ENCODE results near the gene FGD3.

The FGD3 gene

DNA sequence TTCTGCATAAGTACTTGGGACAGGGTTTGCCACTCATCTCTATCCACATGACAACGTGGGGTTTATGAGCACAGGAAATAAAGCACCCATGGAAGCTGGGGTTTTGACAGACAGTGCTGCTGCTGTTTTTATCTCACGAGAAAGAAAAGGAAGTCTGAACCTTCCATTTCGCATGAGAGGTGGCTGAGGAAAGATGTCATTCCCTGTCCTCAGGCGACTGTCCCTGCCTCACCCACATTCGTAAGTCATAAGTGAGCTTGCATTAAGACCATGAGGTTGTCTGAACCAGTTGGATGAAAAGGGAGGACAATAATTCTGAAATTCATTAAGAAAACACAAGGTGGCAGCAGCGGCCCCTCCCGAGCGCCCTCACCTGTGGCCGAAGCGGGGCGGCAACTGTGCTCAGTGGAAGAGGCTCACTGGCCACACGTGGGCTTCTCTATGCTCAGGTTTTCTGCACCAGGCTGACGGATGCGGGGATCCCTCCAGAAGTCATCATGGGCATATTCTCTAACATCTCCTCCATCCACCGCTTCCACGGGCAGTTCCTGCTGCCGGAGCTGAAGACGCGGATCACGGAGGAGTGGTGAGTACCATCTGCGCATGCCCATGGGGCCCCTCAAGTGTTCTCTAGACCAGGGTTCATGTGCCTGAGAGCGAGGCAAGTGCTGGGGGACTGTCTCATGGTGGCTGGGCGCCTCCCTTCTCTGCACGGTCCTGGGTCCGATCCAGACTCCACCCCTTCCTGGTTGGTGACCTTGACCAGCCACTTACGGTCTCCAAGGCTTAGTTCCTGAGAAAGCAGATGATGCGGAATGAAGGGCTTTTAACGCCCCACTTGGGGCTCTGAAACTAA lies 56.5 kb downstream of the FGD3 start:
- no peak overlapping the region for H3K4me3 ChIP-seq (ENCODE audit: insufficient read length, low read depth)
- H3K4me1 ChIP-seq (ENCODE audit: insufficient read depth, insufficient read length), result no peaks in the 10 kb centered on the region
- no peaks in the 10 kb centered on the region for H3K36me3 ChIP-seq (ENCODE audit: insufficient read depth, insufficient read length, low read length)
- DNase-seq (ENCODE audit: low read depth, low spot score), result peak; percentile 55
- H3K9ac ChIP-seq (ENCODE audit: insufficient read length, low read depth), result no peak overlapping the region
- H3K27me3 ChIP-seq (ENCODE audit: insufficient read depth, insufficient read length), result no peaks in the 10 kb centered on the region
- TF ChIP-seq SUZ12 (IDR thresholded peaks at IDR 0.05; ENCODE audit: extremely low read depth, insufficient read depth, insufficient read length), result no peak
- TF ChIP-seq ZNF274 (IDR thresholded peaks at IDR 0.05; ENCODE audit: low read depth, low read length), result no peak
- no peak for TF ChIP-seq YY1 (IDR thresholded peaks at IDR 0.05; ENCODE audit: insufficient read depth, insufficient read length)
- H3K9me3 ChIP-seq (ENCODE audit: insufficient read depth, low read length), result peaks cover 16% of the 10 kb centered on the region

DNA sequence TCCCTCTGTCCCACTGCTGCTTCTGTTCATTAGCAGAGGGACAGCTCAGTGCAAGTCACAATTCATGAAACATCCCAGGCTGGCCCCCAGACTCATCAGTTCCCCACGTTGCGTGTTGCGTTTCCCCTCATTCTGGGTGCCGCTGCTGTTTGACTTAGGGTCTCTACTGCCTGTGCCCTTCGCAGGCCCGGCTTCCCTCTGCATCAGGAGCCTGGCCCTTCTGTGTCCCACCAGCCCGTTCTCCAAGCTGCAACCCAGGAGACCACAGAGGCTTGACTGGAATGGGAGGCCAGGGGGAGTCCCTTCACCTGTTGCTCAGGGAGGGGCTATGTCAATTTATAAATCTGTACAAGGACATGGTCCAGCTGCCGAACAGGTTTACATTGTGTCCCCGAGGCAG lies 57.2 kb downstream of the FGD3 start:
- peaks cover 11% of the 10 kb centered on the region for H3K9me3 ChIP-seq (ENCODE audit: insufficient read depth, low read length)
- no peaks in the 10 kb centered on the region for H3K27me3 ChIP-seq (ENCODE audit: insufficient read depth, insufficient read length)
- no peaks in the 10 kb centered on the region for H3K4me1 ChIP-seq (ENCODE audit: insufficient read depth, insufficient read length)
- H3K9ac ChIP-seq (ENCODE audit: insufficient read length, low read depth), result no peak overlapping the region
- no peaks in the 10 kb centered on the region for H3K36me3 ChIP-seq (ENCODE audit: insufficient read depth, insufficient read length, low read length)
- no peak overlapping the region for H3K4me3 ChIP-seq (ENCODE audit: insufficient read length, low read depth)
- TF ChIP-seq YY1 (IDR thresholded peaks at IDR 0.05; ENCODE audit: insufficient read depth, insufficient read length) (no peak), SUZ12 (IDR thresholded peaks at IDR 0.05; ENCODE audit: extremely low read depth, insufficient read depth, insufficient read length) (no peak), ZNF274 (IDR thresholded peaks at IDR 0.05; ENCODE audit: low read depth, low read length) (no peak)
- no peak for DNase-seq (ENCODE audit: low read depth, low spot score)

DNA sequence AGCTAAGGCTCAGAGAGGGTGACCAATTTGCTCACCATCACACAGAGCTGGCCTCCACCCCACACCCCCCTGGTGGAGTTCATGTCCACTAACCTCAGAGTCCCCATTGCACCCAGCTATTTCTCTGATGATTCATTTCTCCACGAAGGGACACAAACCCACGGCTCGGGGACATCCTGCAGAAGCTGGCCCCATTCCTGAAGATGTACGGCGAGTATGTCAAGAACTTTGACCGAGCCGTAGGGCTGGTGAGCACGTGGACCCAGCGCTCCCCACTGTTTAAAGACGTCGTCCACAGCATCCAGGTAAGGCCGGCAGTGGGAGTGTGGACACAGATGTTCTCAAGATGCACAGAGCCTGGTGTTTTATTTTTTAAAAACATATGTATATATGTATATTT lies 58.6 kb downstream of the FGD3 start:
- no peaks in the 10 kb centered on the region for H3K9me3 ChIP-seq (ENCODE audit: insufficient read depth, low read length)
- H3K4me1 ChIP-seq (ENCODE audit: insufficient read depth, insufficient read length), result peaks cover 4% of the 10 kb centered on the region
- no peak overlapping the region for H3K4me3 ChIP-seq (ENCODE audit: insufficient read length, low read depth)
- DNase-seq (ENCODE audit: low read depth, low spot score), result no peak
- H3K27me3 ChIP-seq (ENCODE audit: insufficient read depth, insufficient read length), result no peaks in the 10 kb centered on the region
- H3K36me3 ChIP-seq (ENCODE audit: insufficient read depth, insufficient read length, low read length), result no peaks in the 10 kb centered on the region
- TF ChIP-seq YY1 (IDR thresholded peaks at IDR 0.05; ENCODE audit: insufficient read depth, insufficient read length), result no peak
- TF ChIP-seq ZNF274 (IDR thresholded peaks at IDR 0.05; ENCODE audit: low read depth, low read length), result no peak
- no peak for TF ChIP-seq SUZ12 (IDR thresholded peaks at IDR 0.05; ENCODE audit: extremely low read depth, insufficient read depth, insufficient read length)
- no peak overlapping the region for H3K9ac ChIP-seq (ENCODE audit: insufficient read length, low read depth)

DNA sequence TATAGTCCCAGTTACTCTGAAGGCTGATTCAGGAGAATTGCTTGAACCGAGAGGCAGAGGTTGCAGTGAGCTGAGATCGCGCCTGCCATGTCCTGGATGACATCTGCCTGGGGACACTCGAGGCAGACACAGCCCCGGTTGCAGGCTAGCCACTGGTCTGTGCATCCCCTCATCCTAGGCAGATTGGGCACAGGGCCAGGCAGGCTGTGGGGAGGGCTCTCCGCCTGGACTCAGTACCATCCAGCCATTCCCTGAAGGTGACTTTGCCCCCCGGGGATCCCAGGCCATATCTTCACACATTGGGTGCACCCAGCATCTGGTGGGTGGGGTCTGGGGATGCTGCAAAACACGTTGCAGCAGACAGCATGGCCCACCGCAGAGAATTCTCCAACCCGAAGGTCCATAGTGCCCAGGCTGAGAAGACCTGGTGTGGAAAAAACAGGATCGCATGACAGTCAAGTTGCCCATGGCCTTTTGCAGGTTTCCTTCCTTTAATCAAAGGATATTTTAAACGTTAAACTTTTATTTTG lies 60.3 kb downstream of the FGD3 start:
- Histone ChIP-seq H3K9me3 (ENCODE audit: insufficient read depth, low read length) (no peaks in the 10 kb centered on the region), H3K27me3 (ENCODE audit: insufficient read depth, insufficient read length) (no peaks in the 10 kb centered on the region), H3K4me3 (ENCODE audit: insufficient read length, low read depth) (no peak overlapping the region), H3K9ac (ENCODE audit: insufficient read length, low read depth) (no peak overlapping the region), H3K36me3 (ENCODE audit: insufficient read depth, insufficient read length, low read length) (no peaks in the 10 kb centered on the region), H3K4me1 (ENCODE audit: insufficient read depth, insufficient read length) (peaks cover 9% of the 10 kb centered on the region)
- TF ChIP-seq YY1 (IDR thresholded peaks at IDR 0.05; ENCODE audit: insufficient read depth, insufficient read length) (no peak), SUZ12 (IDR thresholded peaks at IDR 0.05; ENCODE audit: extremely low read depth, insufficient read depth, insufficient read length) (no peak), ZNF274 (IDR thresholded peaks at IDR 0.05; ENCODE audit: low read depth, low read length) (no peak)
- no peak for DNase-seq (ENCODE audit: low read depth, low spot score)

DNA sequence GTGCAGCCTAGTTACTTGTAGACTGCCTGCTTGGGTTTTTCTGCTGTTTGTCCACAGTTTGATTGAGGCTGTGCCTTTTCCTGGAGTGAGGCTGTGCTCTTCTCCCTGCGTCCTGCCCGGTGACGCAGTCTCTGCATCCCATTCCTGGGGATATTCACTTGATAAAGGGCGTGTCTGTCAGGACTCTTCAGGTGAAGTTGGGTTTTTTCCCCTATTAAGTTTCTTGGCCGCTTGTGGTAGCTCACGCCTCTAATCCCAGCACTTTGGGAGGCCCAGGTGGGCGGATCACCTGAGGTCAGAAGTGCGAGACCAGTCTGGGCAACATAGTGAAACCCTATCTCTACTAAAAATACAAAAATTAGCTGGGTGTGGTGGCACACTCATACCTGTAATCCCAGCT lies 61.1 kb downstream of the FGD3 start:
- no peak overlapping the region for H3K9ac ChIP-seq (ENCODE audit: insufficient read length, low read depth)
- TF ChIP-seq SUZ12 (IDR thresholded peaks at IDR 0.05; ENCODE audit: extremely low read depth, insufficient read depth, insufficient read length), result no peak
- H3K4me3 ChIP-seq (ENCODE audit: insufficient read length, low read depth), result no peak overlapping the region
- peaks cover 9% of the 10 kb centered on the region for H3K4me1 ChIP-seq (ENCODE audit: insufficient read depth, insufficient read length)
- no peaks in the 10 kb centered on the region for H3K9me3 ChIP-seq (ENCODE audit: insufficient read depth, low read length)
- DNase-seq (ENCODE audit: low read depth, low spot score), result no peak
- H3K36me3 ChIP-seq (ENCODE audit: insufficient read depth, insufficient read length, low read length), result no peaks in the 10 kb centered on the region
- no peaks in the 10 kb centered on the region for H3K27me3 ChIP-seq (ENCODE audit: insufficient read depth, insufficient read length)

DNA sequence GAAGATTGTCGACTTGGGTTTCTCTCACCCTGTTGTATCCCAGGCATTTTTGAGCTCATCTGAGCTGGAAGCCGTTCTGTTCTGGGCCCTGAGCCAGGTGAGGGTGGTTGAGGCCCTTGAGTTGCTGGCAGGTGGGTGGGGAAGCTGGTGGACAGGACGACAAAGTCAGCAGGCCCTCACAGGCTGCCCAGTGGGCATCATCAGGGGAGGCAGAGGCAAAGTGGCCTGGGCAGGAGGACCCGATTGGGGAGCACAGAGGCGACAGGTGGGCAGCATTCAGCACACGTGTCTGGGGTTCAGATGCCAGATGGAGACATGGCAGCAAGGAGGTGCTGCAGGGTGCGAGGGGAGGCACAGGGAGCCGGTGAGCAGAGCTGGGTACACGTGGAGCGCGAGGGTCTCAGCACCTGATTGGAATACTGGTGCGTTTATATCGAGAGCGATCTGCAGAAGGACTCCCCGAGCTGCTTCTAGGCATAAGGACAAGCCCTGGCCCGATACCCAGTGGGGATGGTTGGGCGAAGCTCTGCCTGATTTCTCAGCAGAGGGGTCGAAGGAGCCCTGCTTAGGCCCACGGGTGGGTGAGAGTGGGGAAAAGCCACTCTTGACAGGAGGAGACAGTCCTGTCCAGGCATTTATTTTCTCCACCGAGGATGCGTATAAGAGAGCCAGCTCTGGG lies 62.2 kb downstream of the FGD3 start:
- Histone ChIP-seq H3K4me1 (ENCODE audit: insufficient read depth, insufficient read length) (peaks cover 12% of the 10 kb centered on the region), H3K36me3 (ENCODE audit: insufficient read depth, insufficient read length, low read length) (no peaks in the 10 kb centered on the region), H3K27me3 (ENCODE audit: insufficient read depth, insufficient read length) (no peaks in the 10 kb centered on the region), H3K4me3 (ENCODE audit: insufficient read length, low read depth) (no peak overlapping the region), H3K9ac (ENCODE audit: insufficient read length, low read depth) (no peak overlapping the region), H3K9me3 (ENCODE audit: insufficient read depth, low read length) (no peaks in the 10 kb centered on the region)
- DNase-seq (ENCODE audit: low read depth, low spot score), result no peak
- TF ChIP-seq SUZ12 (IDR thresholded peaks at IDR 0.05; ENCODE audit: extremely low read depth, insufficient read depth, insufficient read length) (no peak), ZNF274 (IDR thresholded peaks at IDR 0.05; ENCODE audit: low read depth, low read length) (no peak), YY1 (IDR thresholded peaks at IDR 0.05; ENCODE audit: insufficient read depth, insufficient read length) (no peak)

DNA sequence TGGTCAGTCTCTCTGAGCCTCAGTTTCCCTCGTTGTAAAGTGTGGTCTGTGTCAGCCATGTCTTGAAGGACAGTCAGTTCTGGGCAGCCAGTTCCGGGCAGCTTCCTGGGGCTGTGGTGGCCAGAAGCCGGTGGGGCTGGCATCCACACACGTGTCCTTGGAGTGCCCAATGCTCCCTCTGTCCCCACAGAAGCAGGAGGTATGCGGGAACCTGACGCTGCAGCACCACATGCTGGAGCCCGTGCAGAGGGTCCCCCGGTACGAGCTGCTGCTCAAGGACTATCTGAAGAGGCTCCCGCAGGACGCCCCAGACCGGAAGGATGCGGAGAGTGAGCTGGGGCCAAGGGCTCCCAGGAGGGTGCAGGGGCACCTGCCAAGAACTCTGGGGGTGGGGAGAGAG lies 62.7 kb downstream of the FGD3 start:
- no peaks in the 10 kb centered on the region for H3K36me3 ChIP-seq (ENCODE audit: insufficient read depth, insufficient read length, low read length)
- H3K27me3 ChIP-seq (ENCODE audit: insufficient read depth, insufficient read length), result no peaks in the 10 kb centered on the region
- no peak overlapping the region for H3K9ac ChIP-seq (ENCODE audit: insufficient read length, low read depth)
- H3K4me1 ChIP-seq (ENCODE audit: insufficient read depth, insufficient read length), result peaks cover 12% of the 10 kb centered on the region
- no peaks in the 10 kb centered on the region for H3K9me3 ChIP-seq (ENCODE audit: insufficient read depth, low read length)
- H3K4me3 ChIP-seq (ENCODE audit: insufficient read length, low read depth), result no peak overlapping the region
- no peak for DNase-seq (ENCODE audit: low read depth, low spot score)
- TF ChIP-seq SUZ12 (IDR thresholded peaks at IDR 0.05; ENCODE audit: extremely low read depth, insufficient read depth, insufficient read length), result no peak
- no peak for TF ChIP-seq ZNF274 (IDR thresholded peaks at IDR 0.05; ENCODE audit: low read depth, low read length)
- no peak for TF ChIP-seq YY1 (IDR thresholded peaks at IDR 0.05; ENCODE audit: insufficient read depth, insufficient read length)
